NT2/D1 (cell line): Measurements from ENCODE around the gene PPP2R3A.
A peak's percentile ranks its signal among the peaks of the same experiment; 100 is the strongest.

Source experiments
- DNase-seq: peaks from one replicate; pipeline ENCODE4 v3.0.0-alpha.2; 2011; ENCODE audit warnings: low read depth, low spot score
- H3K27me3 ChIP-seq: 2 replicates; pipeline ENCODE4 v1.6.0; 2011; ENCODE audit warnings: mild to moderate bottlenecking; ENCODE audit not compliant: insufficient read length, insufficient read depth
- H3K36me3 ChIP-seq: 2 replicates; pipeline ENCODE4 v1.6.1; 2011; ENCODE audit warnings: mild to moderate bottlenecking, low read length, mixed read lengths; ENCODE audit not compliant: insufficient read depth, insufficient read length
- H3K4me1 ChIP-seq: 2 replicates; pipeline ENCODE4 v1.5.1; 2011; ENCODE audit not compliant: insufficient read depth, insufficient read length
- H3K4me3 ChIP-seq: 2 replicates; pipeline ENCODE4 v1.5.1; 2011; ENCODE audit warnings: low read depth; ENCODE audit not compliant: insufficient read length
- H3K9ac ChIP-seq: 2 replicates; pipeline ENCODE4 v1.6.0; 2011; ENCODE audit warnings: low read depth; ENCODE audit not compliant: insufficient read length
- H3K9me3 ChIP-seq: 2 replicates; pipeline ENCODE4 v1.5.1; 2011; ENCODE audit warnings: mild to moderate bottlenecking, low read length; ENCODE audit not compliant: insufficient read depth
- SUZ12 ChIP-seq: IDR thresholded peaks from 2 replicates; pipeline ENCODE4 v1.6.1; 2011; ENCODE audit not compliant: insufficient read length, insufficient read depth; ENCODE audit errors: extremely low read depth
- YY1 ChIP-seq: IDR thresholded peaks from 2 replicates; pipeline ENCODE4 v1.6.1; 2011; ENCODE audit not compliant: insufficient read length, insufficient read depth
- ZNF274 ChIP-seq: IDR thresholded peaks from 2 replicates; pipeline ENCODE4 v1.6.1; 2011; ENCODE audit warnings: mild to moderate bottlenecking, low read depth, low read length

Gene PPP2R3A

DNA sequence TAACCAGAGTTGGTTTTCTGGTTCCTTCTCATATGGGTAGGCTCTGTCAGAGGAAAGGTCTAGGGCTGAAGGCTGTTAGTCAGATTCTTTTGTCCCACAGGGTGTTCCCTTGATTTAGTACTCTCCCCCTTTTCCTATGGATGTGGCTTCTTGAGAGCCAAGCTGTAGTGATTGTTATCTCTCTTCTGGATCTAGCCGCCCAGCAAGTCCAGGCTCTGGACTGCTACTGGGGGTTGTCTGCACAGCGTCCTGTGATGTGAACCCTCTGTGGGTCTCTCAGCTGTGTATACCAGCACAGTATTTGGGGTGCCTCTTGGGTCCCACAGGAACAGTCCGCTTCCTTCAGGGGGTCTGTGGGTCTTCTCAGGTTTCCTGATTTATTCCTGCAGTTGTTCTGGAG, 70.8 kb downstream of the PPP2R3A start:
- TF ChIP-seq SUZ12 (no peak), ZNF274 (no peak), YY1 (no peak)
- Histone ChIP-seq H3K27me3 (no peaks in the 10 kb centered on the region), H3K36me3 (peaks cover 8% of the 10 kb centered on the region), H3K4me1 (no peaks in the 10 kb centered on the region), H3K4me3 (no peak overlapping the region), H3K9me3 (no peaks in the 10 kb centered on the region), H3K9ac (no peak overlapping the region)
- DNase-seq = no peak

DNA sequence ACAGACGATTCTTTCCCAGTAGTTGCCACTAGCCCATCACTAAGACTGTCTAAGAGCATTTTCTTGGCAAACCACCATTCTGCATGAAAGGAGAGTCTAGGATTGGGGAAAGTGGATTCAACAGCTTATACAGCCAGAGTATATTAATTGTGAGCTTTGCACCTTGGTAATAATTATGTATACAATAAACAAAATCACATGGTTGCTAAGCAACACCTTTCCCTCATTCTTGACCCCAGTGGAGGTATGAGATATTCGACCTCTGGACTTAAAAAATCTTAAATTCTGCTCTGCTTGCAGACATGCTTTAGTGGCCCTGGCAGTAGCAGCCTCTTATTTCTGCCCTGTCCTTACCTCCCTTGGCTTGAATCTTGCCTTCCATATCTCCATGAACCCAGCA, 73.1 kb downstream of the PPP2R3A start:
- no peaks in the 10 kb centered on the region for H3K9me3 ChIP-seq
- no peaks in the 10 kb centered on the region for H3K27me3 ChIP-seq
- peaks cover 10% of the 10 kb centered on the region for H3K36me3 ChIP-seq
- no peak overlapping the region for H3K4me3 ChIP-seq
- no peak overlapping the region for H3K9ac ChIP-seq
- no peaks in the 10 kb centered on the region for H3K4me1 ChIP-seq
- no peak for DNase-seq
- TF ChIP-seq SUZ12 = no peak
- TF ChIP-seq ZNF274 = no peak
- no peak for TF ChIP-seq YY1

DNA sequence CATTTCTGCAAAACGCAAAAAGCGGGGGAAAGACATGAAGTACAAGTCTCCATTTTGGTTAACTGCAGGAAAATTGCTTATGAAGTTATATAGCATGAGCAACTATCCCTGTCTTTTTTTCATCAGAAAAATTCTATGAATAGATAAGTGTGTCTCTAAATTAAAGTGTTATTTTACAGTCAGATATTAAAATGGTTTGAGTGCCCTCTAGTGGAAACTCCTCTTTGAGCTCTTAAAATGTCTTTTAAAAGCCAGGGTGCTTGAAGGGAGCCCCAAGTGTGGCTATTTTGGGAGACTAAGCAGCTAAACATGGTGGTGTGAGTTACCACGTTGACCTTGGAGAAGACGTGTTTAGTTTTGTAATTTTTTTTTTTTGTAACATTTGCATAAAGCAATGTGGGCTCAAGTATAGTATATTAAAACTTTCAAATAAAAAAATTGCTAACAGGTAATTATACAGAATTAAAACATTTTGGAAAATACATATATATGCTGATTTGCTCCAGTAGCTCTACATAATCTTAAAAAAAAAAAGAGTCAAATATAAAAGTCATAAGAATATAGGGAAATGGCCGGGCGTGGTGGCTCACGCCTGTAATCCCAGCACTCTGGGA, 77.2 kb downstream of the PPP2R3A start:
- H3K9ac ChIP-seq = no peak overlapping the region
- TF ChIP-seq YY1 = no peak
- TF ChIP-seq ZNF274 = no peak
- TF ChIP-seq SUZ12 = no peak
- peaks cover 11% of the 10 kb centered on the region; the same call in 1 of the 2 replicates for H3K9me3 ChIP-seq
- DNase-seq = peak; percentile 30
- peaks cover 30% of the 10 kb centered on the region for H3K36me3 ChIP-seq
- no peaks in the 10 kb centered on the region for H3K27me3 ChIP-seq
- no peak overlapping the region for H3K4me3 ChIP-seq
- H3K4me1 ChIP-seq = no peaks in the 10 kb centered on the region

DNA sequence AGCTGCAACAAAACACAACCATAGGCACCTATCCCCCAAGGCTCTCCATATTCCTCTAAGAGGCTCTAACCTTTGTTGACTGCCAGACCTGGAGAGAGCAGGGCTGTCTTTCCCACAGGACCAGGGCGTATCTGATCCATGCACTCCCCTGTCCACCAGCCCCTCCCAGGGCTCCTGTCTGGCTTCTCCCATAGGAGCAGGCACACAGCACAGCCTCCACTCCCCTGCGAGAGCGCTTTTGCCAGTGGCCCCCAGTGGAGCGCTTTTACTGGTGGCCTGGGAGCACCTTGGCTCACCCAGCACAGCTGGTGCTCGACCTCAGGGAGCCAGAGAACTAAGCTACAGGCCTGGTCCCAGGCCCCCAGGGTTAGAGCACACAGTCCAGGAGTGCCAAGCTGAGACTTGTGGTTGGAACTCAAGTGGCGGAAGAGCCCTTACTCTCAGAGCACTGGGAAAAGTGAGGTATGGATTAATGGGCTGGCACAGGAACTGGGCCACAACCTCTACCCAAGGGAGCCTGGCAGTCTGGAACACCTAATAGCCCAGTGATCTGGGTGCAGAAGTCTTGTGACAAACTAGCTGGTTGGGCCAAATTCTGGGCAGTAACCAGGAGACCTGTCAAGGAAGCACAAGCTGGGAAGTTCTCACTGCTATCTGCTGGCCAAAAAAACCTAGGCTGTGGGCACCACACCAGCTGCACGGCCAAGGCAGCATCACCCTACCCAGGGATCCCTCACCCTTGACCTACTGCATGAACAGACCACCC, 79.6 kb downstream of the PPP2R3A start:
- H3K27me3 ChIP-seq = no peaks in the 10 kb centered on the region
- H3K9ac ChIP-seq = no peak overlapping the region
- TF ChIP-seq ZNF274 = no peak
- no peak for TF ChIP-seq SUZ12
- TF ChIP-seq YY1 = no peak
- DNase-seq = no peak
- H3K36me3 ChIP-seq = peaks cover 40% of the 10 kb centered on the region
- no peaks in the 10 kb centered on the region for H3K4me1 ChIP-seq
- no peak overlapping the region for H3K4me3 ChIP-seq
- H3K9me3 ChIP-seq = peaks cover 11% of the 10 kb centered on the region; the same call in 1 of the 2 replicates

DNA sequence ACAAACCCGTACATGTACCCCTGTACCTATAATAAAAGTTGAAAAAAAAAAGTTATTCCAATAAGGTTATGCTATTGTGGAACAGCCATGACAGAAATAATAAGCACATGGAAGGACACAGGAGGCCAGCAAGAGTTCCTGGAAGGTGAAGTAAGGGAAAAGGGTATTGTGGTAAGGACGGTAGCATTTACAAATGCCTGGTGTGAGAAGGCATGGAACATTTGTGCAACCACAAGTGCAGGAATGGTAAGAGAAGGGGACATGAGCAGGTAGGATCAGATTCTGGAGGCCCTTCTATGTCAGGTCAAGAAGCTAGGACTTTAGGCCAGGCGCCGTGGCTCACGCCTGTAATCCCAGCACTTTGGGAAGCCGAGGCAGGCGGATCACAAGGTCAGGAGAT, 82.5 kb downstream of the PPP2R3A start:
- no peak overlapping the region for H3K4me3 ChIP-seq
- H3K4me1 ChIP-seq = no peaks in the 10 kb centered on the region
- H3K27me3 ChIP-seq = no peaks in the 10 kb centered on the region
- DNase-seq = no peak
- peaks cover 44% of the 10 kb centered on the region for H3K36me3 ChIP-seq
- no peak overlapping the region for H3K9ac ChIP-seq
- no peak for TF ChIP-seq SUZ12
- TF ChIP-seq ZNF274 = no peak
- TF ChIP-seq YY1 = no peak
- H3K9me3 ChIP-seq = peaks cover 11% of the 10 kb centered on the region; the same call in 1 of the 2 replicates

DNA sequence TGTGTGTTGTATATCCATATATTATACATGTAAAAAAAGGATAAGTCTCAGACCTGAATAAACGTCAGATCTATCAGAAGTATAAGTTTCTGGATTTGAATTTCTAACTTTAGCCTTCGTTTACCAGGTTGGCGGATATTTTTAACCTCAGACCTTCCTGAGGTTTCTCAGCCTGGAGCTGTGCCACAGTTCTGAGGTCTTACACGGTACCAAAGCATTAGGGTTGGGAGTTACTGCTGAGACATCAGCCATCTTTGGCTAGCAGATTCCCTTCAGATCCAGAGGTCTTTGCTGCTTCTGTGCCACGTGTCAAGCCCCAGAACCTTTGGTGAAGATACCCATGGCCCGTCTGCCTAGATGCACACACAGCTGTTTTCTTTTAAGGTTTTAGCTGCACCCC, 84.7 kb downstream of the PPP2R3A start:
- Histone ChIP-seq H3K9ac (no peak overlapping the region), H3K27me3 (no peaks in the 10 kb centered on the region), H3K4me1 (no peaks in the 10 kb centered on the region), H3K9me3 (no peaks in the 10 kb centered on the region), H3K4me3 (no peak overlapping the region), H3K36me3 (peaks cover 39% of the 10 kb centered on the region)
- TF ChIP-seq YY1 = no peak
- TF ChIP-seq ZNF274 = no peak
- TF ChIP-seq SUZ12 = no peak
- no peak for DNase-seq

DNA sequence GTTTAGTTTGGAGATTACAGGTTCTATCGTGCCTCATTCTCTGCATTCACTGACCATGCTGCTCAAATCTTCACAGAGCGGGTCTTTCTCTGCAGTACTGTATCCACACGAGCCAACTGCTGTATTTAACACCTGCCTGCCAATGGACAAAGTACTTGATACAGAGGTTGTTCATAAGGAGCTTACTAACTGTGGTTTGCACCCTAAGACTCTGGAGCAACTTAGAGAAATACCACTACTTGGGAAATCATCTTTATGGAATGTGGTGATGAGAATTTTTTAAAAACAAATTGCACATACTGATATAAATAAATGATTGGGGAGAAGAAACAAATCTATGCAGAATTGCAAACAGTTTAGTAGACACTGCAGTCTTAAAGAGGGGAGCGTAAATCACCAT, 90.0 kb downstream of the PPP2R3A start:
- H3K27me3 ChIP-seq = no peaks in the 10 kb centered on the region
- DNase-seq = no peak
- no peak overlapping the region for H3K4me3 ChIP-seq
- H3K4me1 ChIP-seq = no peaks in the 10 kb centered on the region
- no peak overlapping the region for H3K9ac ChIP-seq
- peaks cover 22% of the 10 kb centered on the region for H3K36me3 ChIP-seq
- TF ChIP-seq SUZ12 (no peak), YY1 (no peak), ZNF274 (no peak)
- H3K9me3 ChIP-seq = 0 out of 2 replicates have a peak, but pooled peaks cover 7% of the 10 kb centered on the region
